ENCODE results near the gene OTUD1.

The OTUD1 gene

DNA sequence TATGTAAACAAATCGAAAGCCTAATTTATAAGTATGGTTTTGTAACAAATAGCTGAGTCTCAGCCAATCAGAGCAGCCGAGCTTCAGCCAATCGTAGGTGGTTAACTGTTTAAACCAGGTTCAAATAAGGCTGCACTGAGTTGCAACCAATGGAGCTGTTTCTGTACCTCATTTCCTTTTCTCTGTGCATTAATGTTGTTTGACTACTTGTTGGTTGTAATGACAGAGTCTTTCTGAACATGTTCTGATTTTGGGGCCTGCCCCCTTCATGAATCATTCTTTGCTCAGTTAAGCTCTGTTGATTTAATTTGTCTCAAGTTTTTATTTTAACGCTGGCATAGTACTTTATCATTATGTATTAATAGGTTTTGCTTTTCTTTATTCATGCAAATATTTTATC, 14.6 kb downstream of the OTUD1 start:
- peak in 1 of 42 donors; percentile 28 for DNase-seq

DNA sequence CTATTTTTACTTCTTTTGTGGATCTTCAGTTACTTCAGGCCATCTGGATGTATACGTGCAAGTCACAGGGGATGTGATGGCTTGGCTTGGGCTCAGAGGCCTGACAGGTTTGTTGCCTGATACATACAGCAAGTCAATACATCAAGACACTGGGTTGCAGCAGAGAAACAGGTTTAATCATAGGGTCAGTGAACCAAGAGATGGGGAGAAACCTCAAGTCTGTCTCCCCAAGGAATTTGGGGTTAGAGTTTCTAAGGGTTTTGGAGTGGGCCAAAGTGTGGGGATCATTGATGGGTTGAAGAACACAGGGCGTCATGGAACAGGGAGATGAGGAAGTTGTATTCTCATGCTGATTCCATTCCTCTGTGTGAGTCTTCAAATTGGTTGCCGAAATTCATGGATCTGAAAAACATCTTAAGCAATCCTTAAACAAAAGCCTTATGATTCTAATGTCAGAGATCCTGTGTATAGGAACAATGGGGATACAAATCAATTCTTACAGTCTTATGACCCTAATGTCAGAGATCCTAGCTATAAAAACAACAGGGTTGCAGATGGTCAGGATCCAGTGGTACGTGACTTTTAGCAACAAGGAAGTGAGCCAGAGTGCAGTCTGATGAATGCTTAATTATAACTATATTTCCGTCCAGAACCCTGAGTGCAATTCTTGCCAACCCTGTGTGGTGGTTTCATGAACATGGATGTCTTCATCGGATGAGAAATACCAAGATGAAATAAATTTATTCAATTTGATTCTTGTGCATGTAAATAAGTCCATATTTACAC, 18.9 kb downstream of the OTUD1 start:
- intact Hi-C loops (cut with DNase I) = no loop called here
- no peak for DNase-seq

More for the DNA sequence above, 14.6 kb downstream of the OTUD1 start:
- intact Hi-C loops (cut with DNase I) = no loop called here

- intact Hi-C loops (cut with DNase I) = no loop called here
- peak in 6 of 42 donors; percentile 13 to 48 (median 22) for DNase-seq
These were observed 20.5 kb downstream of the OTUD1 start for GRCh38 chr10:23459308-23459939.

GRCh38 chr10:23461557-23461956, 22.7 kb downstream of the OTUD1 start:
- intact Hi-C loops (cut with DNase I) = no loop called here

DNA sequence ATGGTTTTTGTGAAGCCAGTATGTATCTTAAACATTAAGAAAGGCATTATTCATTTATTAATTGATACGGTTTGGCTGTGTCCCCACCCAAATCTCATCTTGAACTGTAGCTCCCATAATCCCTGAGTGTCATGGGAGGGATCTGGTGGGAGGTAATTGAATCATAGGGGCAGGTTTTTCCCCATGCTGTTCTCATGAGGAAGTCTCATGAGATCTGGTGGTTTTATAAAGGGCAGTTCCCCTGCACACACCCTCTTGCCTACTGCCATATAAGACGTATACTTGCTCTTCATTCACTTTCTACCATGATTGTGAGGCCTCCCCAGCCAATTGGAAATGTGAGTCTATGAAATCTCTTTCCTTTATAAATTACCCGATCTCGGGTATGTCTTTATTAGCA, 28.1 kb downstream of the OTUD1 start:
- intact Hi-C loops (cut with DNase I) = no loop called here

More at GRCh38 chr10:23461557-23461956, 22.7 kb downstream of the OTUD1 start:
- peak in 1 of 42 donors; percentile 22 for DNase-seq

DNA sequence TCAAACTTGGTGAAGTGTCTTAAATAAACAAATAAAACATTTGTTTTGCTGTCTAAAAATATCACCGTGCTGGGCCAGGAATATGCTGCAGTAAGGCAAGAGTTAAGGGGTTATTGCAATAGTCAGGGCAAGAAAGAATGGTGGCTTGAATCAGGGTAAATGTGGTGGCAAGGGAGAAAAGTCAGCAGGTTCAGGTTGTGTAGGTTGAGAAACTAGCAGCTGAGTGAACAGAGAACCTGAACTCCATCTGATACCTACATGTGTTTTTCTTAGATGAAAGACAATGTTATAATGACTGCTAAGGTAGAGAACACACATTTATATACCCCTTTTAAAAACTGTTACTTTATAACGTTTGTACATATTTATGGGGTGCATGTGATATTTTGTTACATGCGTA, 28.7 kb downstream of the OTUD1 start:
- DNase-seq = no peak
- intact Hi-C loops (cut with DNase I) = no loop called here

More for the DNA sequence above, 28.1 kb downstream of the OTUD1 start:
- DNase-seq = no peak

DNA sequence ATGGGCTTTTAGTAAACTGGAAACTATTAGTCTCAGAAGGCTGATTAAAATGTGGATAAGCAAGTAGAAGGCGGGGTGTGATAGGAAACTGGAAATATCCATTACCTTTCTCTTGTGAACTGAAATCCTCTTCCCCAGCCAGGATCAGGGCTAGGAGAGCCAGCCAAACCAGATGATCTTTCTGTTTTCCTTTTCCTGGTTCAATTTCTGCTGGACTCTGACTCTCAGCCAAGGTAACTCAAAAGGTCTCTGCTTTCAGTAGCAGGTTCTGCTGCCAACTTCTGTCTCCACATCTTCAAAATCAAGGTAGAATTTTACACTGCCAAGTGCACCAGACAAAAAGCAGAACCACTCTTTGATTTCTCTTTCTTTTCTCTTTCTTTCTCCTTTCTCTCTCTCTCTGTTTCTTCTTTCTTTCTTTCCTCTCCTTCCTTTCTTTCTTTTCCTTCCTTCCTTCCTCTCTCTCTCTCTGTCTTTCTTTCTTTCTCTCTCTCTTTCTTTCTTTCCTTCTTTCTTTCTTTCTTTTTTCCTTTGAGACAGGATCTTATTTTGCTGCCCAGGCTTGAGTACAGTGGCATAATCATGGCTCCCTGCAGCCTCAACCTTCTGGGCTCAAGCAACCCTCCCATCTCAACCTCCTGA, 30.8 kb downstream of the OTUD1 start:
- no peak for DNase-seq
- intact Hi-C loops (cut with DNase I) = no loop called here

GRCh38 chr10:23472181-23472580, 33.3 kb downstream of the OTUD1 start:
- DNase-seq = no peak
- intact Hi-C loops (cut with DNase I) = no loop called here

DNA sequence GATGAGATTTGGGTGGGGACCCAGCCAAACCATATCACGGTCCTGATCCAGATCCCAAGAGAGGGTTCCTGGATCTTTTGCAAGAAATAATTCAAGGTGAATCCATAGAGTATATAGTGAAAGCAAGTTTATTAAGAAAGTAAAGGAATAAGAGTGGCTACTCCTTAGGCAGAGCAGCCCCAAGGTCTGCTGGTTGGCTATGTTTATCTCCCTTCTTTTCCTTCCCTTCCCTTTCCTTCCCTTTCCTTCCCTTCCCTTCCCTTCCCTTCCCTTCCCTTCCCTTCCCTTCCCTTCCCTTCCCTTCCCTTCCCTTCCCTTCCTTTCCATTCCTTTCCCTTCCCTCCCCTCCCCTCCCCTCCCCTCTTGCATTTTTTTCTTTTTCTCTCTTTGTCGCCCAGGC, 35.2 kb downstream of the OTUD1 start:
- intact Hi-C loops (cut with DNase I) = no loop called here
- DNase-seq = no peak

DNA sequence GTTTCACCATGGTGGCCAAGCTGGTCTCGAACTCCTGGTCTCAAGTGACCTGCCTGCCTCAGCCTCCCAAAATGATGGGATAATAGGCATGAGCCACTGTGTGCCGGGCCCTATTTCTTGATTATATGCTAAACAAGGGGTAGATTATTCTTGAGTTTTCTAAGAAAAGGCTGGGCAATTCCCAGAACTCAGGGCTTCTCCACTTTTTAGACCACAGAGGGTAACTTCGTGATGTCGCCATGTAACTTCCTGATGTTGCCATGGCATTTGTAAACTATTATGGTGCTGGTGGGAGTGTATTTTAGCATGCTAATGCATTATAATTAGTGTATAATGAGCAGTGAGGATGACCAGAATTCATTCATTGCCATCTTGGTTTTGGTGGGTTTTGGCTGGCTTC, 35.8 kb downstream of the OTUD1 start:
- DNase-seq = peak in 1 of 42 donors; percentile 14
- intact Hi-C loops (cut with DNase I) = no loop called here

GRCh38 chr10:23478570-23478969, 39.7 kb downstream of the OTUD1 start:
- no peak for DNase-seq
- intact Hi-C loops (cut with DNase I) = no loop called here

GRCh38 chr10:23479798-23480473, 41.1 kb downstream of the OTUD1 start:
- no peak for DNase-seq
- intact Hi-C loops (cut with DNase I) = no loop called here

- intact Hi-C loops (cut with DNase I) = no loop called here
- no peak for DNase-seq
These were observed 42.6 kb downstream of the OTUD1 start for GRCh38 chr10:23481363-23481961.

DNA sequence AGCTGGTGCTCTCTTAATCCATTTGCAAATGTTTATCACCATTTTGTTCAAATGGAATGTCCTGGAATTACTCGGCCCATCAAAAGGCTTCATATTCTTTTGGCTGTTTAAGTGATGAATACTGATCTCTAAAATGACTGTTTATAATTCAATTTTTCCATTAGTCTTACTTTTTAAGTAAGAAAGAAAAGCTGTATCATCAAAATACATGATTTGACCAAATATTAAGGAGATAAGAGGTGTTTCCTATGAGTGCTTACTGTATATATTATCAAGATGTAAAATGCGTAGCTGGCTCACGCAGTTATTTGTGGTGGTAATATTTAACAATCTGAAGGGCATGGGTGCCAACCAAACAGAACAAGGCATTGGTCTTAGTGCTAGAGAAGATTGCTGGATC, 51.2 kb downstream of the OTUD1 start:
- intact Hi-C loops (cut with DNase I) = no loop called here
- no peak for DNase-seq
